ENCODE data around the gene ICAM5. TPM values are rescaled to one million over a fixed set of nuclear protein-coding genes. Genes with fewer than 3 reads are reported as not detected.

Gene ICAM5
- total and polyA plus RNA-seq, 9 of the 15 experiments (the other 6 are each of a cell fraction or from before 2014, with no cell fraction given): 0.10 to 114 (median 13.7) TPM

DNA sequence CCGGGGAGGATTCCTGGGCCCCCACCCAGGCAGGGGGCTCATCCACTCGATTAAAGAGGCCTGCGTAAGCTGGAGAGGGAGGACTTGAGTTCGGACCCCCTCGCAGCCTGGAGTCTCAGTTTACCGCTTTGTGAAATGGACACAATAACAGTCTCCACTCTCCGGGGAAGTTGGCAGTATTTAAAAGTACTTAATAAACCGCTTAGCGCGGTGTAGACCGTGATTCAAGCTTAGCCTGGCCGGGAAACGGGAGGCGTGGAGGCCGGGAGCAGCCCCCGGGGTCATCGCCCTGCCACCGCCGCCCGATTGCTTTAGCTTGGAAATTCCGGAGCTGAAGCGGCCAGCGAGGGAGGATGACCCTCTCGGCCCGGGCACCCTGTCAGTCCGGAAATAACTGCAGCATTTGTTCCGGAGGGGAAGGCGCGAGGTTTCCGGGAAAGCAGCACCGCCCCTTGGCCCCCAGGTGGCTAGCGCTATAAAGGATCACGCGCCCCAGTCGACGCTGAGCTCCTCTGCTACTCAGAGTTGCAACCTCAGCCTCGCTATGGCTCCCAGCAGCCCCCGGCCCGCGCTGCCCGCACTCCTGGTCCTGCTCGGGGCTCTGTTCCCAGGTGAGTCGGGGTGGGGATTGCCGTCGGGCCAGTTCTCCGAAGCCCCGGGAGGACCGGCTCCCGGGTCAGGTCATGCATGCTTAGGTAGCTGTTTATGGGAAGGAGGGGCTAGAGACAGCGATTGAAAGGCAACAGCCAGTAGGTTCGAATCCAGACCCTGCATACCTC lies 18.9 kb upstream of the ICAM5 start, which contains the start of gene ICAM1 (continued):
- TF ChIP-seq, protein P1, sequence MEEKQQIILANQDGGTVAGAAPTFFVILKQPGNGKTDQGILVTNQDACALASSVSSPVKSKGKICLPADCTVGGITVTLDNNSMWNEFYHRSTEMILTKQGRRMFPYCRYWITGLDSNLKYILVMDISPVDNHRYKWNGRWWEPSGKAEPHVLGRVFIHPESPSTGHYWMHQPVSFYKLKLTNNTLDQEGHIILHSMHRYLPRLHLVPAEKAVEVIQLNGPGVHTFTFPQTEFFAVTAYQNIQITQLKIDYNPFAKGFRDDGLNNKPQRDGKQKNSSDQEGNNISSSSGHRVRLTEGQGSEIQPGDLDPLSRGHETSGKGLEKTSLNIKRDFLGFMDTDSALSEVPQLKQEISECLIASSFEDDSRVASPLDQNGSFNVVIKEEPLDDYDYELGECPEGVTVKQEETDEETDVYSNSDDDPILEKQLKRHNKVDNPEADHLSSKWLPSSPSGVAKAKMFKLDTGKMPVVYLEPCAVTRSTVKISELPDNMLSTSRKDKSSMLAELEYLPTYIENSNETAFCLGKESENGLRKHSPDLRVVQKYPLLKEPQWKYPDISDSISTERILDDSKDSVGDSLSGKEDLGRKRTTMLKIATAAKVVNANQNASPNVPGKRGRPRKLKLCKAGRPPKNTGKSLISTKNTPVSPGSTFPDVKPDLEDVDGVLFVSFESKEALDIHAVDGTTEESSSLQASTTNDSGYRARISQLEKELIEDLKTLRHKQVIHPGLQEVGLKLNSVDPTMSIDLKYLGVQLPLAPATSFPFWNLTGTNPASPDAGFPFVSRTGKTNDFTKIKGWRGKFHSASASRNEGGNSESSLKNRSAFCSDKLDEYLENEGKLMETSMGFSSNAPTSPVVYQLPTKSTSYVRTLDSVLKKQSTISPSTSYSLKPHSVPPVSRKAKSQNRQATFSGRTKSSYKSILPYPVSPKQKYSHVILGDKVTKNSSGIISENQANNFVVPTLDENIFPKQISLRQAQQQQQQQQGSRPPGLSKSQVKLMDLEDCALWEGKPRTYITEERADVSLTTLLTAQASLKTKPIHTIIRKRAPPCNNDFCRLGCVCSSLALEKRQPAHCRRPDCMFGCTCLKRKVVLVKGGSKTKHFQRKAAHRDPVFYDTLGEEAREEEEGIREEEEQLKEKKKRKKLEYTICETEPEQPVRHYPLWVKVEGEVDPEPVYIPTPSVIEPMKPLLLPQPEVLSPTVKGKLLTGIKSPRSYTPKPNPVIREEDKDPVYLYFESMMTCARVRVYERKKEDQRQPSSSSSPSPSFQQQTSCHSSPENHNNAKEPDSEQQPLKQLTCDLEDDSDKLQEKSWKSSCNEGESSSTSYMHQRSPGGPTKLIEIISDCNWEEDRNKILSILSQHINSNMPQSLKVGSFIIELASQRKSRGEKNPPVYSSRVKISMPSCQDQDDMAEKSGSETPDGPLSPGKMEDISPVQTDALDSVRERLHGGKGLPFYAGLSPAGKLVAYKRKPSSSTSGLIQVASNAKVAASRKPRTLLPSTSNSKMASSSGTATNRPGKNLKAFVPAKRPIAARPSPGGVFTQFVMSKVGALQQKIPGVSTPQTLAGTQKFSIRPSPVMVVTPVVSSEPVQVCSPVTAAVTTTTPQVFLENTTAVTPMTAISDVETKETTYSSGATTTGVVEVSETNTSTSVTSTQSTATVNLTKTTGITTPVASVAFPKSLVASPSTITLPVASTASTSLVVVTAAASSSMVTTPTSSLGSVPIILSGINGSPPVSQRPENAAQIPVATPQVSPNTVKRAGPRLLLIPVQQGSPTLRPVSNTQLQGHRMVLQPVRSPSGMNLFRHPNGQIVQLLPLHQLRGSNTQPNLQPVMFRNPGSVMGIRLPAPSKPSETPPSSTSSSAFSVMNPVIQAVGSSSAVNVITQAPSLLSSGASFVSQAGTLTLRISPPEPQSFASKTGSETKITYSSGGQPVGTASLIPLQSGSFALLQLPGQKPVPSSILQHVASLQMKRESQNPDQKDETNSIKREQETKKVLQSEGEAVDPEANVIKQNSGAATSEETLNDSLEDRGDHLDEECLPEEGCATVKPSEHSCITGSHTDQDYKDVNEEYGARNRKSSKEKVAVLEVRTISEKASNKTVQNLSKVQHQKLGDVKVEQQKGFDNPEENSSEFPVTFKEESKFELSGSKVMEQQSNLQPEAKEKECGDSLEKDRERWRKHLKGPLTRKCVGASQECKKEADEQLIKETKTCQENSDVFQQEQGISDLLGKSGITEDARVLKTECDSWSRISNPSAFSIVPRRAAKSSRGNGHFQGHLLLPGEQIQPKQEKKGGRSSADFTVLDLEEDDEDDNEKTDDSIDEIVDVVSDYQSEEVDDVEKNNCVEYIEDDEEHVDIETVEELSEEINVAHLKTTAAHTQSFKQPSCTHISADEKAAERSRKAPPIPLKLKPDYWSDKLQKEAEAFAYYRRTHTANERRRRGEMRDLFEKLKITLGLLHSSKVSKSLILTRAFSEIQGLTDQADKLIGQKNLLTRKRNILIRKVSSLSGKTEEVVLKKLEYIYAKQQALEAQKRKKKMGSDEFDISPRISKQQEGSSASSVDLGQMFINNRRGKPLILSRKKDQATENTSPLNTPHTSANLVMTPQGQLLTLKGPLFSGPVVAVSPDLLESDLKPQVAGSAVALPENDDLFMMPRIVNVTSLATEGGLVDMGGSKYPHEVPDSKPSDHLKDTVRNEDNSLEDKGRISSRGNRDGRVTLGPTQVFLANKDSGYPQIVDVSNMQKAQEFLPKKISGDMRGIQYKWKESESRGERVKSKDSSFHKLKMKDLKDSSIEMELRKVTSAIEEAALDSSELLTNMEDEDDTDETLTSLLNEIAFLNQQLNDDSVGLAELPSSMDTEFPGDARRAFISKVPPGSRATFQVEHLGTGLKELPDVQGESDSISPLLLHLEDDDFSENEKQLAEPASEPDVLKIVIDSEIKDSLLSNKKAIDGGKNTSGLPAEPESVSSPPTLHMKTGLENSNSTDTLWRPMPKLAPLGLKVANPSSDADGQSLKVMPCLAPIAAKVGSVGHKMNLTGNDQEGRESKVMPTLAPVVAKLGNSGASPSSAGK (IDR thresholded peaks at IDR 0.05): peak; percentile 98
- TF ChIP-seq, protein P2, sequence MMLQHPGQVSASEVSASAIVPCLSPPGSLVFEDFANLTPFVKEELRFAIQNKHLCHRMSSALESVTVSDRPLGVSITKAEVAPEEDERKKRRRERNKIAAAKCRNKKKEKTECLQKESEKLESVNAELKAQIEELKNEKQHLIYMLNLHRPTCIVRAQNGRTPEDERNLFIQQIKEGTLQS (IDR thresholded peaks at IDR 0.05): no peak
- TF ChIP-seq, protein P2 (CRISPR knock-in tag; conservative IDR thresholded peaks at IDR 0.05): peak; percentile 52; the same call in 1 of the 2 replicates
- TF ChIP-seq, protein P3, sequence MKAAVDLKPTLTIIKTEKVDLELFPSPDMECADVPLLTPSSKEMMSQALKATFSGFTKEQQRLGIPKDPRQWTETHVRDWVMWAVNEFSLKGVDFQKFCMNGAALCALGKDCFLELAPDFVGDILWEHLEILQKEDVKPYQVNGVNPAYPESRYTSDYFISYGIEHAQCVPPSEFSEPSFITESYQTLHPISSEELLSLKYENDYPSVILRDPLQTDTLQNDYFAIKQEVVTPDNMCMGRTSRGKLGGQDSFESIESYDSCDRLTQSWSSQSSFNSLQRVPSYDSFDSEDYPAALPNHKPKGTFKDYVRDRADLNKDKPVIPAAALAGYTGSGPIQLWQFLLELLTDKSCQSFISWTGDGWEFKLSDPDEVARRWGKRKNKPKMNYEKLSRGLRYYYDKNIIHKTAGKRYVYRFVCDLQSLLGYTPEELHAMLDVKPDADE (conservative IDR thresholded peaks at IDR 0.05; ENCODE audit: control insufficient read depth, low read depth, low read length): no peak
- TF ChIP-seq, protein P4, sequence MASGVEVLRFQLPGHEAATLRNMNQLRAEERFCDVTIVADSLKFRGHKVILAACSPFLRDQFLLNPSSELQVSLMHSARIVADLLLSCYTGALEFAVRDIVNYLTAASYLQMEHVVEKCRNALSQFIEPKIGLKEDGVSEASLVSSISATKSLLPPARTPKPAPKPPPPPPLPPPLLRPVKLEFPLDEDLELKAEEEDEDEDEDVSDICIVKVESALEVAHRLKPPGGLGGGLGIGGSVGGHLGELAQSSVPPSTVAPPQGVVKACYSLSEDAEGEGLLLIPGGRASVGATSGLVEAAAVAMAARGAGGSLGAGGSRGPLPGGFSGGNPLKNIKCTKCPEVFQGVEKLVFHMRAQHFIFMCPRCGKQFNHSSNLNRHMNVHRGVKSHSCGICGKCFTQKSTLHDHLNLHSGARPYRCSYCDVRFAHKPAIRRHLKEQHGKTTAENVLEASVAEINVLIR (CRISPR knock-in tag; IDR thresholded peaks at IDR 0.05): no peak
- TF ChIP-seq BRCA1 (IDR thresholded peaks at IDR 0.05) (no peak), BRCA1 (CRISPR knock-in tag; IDR thresholded peaks at IDR 0.05) (no peak), SOX6 (IDR thresholded peaks at IDR 0.05) (0 out of 2 replicates have a peak, but pooled peaks have one; percentile 59)
- TF ChIP-seq, protein P5, sequence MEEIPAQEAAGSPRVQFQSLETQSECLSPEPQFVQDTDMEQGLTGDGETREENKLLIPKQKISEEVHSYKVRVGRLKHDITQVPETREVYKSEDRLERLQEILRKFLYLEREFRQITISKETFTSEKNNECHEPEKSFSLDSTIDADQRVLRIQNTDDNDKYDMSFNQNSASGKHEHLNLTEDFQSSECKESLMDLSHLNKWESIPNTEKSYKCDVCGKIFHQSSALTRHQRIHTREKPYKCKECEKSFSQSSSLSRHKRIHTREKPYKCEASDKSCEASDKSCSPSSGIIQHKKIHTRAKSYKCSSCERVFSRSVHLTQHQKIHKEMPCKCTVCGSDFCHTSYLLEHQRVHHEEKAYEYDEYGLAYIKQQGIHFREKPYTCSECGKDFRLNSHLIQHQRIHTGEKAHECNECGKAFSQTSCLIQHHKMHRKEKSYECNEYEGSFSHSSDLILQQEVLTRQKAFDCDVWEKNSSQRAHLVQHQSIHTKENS (CRISPR knock-in tag; IDR thresholded peaks at IDR 0.05): no peak

All from K562 (cell line).